HuH-7 (cell line): Measurements from ENCODE around the gene NFKBIB.
A peak's percentile ranks its signal among the peaks of the same experiment; 100 is the strongest.
"Not testable (repeated sequence)": the region's sequence is repeated elsewhere in the genome, so short reads cannot be mapped to it uniquely, and the experiment has no call there.

Experiments
- DNase-seq: peaks from one replicate; pipeline ENCODE4 v3.0.0; 2011; ENCODE audit warnings: low spot score

NFKBIB gene

GRCh38 chr19:38899447-38900201 lies at the start of gene NFKBIB, which contains the start of gene SIRT2:
TSS of gene NFKBIB (plus strand) at chr19:38899969. CDS start at chr19:38900033, 64 bp downstream.
TSS of gene SIRT2 (minus strand) at chr19:38899618. CDS start at chr19:38899521, 97 bp downstream.
- peak; percentile 99 for DNase-seq

DNA sequence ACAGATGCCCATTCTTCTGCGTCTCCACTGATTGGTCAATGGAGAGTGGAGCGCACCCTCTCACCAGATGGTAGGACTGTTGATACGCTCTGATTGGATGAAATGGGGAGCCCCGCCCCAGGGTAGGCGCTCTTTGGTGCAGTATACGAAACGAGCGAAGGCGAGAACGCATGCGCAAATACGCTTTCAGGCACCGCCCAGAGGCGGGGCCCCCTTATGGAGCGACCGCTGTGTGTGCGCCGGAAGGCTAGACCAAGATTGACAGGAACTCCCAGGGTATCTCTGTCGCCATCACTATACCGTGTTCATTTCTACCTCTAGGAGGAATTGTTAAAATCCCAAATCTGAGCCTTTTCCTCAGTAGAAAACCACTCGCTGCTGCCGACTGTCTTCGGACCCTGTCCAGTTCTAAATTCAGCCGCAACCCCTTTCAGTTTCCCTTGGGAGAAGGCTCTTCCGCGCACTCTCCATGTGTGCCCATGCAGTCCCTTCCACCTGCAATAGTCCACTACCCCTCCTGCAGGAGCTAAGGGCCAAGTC lies 49.3 kb upstream of the NFKBIB start:
- no peak for DNase-seq

DNA sequence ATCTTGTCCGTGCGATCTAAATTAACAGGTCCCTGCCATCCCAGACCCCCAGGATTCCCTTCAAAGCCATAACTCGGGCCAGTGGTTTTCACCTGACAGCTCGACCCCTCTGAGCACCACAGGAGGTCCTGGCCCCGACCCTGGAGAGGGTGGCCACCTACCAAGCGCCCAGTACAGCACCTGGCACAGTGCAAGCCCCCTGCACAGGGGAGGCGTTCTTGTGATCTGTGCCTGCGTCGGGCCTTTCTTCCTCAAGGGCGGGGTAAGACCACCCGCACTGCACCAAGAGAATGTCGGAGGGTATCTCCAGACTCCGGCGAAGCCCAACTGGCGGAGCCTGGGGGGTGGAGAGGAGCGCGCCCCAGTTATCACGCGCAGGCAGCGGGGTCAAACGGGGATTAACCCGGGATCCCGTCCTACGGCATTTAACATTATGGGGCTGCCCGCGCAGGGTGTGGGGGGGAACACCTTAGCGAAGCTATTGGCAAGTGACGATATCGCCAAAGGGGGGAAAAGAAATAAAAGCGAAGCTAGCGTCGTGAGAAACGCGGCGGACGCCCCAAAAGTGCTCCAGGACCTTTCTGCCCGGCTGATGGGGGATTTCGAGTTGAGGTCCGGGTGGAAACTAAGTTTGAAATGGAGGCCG lies 48.7 kb upstream of the NFKBIB start:
- no peak for DNase-seq

GRCh38 chr19:38851622-38852230 lies 48.0 kb upstream of the NFKBIB start:
- peak; percentile 89 for DNase-seq

DNA sequence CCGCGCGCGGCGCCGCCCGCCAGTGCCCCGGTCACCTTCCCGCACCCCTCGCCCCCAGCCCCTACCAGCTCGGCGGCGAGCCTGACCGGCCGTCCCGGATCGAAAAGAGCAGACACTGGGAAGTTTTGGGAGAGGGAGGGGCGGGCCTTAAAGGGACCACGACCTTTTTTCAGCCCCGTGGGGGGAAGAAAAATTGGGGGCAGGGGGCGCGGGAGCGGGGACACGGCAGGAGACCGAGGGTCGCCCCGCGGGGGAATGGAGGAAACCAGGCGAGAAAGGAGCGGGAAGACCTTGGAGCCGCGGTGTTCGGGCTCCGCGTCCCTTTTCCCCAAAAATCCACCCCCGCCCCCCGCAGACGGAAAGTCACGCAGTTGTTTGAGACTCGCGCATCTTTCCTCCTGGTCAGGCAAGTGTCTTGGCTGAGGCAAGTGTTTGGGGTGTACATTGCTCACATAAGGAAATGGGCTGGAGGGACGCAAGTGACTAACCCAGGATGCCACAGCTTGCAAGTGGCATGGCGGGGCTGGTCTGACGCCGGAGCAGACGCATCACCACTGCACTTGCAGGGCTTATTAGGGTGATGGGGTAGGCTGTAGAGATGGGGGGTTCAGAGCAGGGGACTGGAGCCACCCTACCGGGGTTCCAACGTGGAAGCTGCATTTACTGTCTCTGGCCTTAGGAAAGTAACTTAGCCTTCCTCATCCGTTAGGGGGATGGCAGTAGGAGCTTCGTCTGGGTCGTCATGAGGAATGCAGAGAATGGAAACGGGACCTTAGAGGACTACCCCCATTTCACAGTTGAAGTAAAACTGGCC lies 47.3 kb upstream of the NFKBIB start:
- peak; percentile 67 for DNase-seq

- no peak for DNase-seq
These were observed 46.6 kb upstream of the NFKBIB start for GRCh38 chr19:38853214-38853613.

DNA sequence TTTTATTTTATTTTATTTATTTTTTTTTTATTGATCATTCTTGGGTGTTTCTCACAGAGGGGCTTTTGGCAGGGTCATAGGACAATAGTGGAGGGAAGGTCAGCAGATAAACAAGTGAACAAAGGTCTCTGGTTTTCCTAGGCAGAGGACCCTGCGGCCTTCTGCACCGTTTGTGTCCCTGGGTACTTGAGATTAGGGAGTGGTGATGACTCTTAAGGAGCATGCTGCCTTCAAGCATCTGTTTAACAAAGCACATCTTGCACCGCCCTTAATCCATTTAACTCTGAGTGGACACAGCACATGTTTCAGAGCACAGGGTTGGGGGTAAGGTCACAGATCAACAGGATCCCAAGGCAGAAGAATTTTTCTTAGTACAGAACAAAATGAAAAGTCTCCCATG lies 44.8 kb upstream of the NFKBIB start:
- DNase-seq = not testable (repeated sequence)

- DNase-seq = not testable (repeated sequence)
These were observed 44.0 kb upstream of the NFKBIB start for GRCh38 chr19:38855751-38856150.

DNA sequence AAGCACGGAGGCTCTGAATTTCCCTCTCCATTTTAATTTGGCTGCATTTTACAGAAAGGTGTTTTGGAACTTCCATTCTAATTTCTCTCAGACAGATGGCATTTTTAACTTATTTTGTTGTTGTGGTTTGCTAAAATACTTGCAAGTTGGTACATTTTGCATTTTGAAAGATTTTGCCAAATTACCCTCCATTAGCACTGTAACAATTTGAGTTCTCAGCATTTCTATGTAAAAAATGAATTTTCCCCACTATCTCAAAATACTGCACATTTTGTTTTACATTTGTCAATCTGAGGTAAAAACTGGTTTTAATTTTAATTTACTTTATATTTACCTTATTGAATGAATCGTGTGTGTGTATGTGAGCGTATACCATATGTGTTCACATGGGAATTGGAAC lies 43.0 kb upstream of the NFKBIB start:
- no peak for DNase-seq

- not testable (repeated sequence) for DNase-seq
These were observed 40.1 kb upstream of the NFKBIB start for GRCh38 chr19:38859631-38860204.

DNA sequence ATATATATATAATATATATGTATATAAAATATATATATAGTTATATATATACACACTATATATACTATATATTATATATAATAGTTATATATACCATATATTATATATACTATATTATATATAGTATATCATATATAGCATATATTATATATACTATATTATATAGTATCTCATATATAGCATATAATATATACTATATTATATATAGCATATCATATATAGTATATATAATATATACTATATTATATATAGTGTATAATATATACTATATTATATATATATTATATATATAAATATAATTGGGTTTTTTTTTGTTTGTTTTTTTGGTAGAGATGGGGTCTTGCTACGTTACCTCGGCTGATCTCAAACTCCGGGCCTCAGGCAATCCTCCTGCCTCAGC lies 38.4 kb upstream of the NFKBIB start:
- DNase-seq = no peak

GRCh38 chr19:38862321-38863059 lies 37.3 kb upstream of the NFKBIB start:
- no peak for DNase-seq

DNA sequence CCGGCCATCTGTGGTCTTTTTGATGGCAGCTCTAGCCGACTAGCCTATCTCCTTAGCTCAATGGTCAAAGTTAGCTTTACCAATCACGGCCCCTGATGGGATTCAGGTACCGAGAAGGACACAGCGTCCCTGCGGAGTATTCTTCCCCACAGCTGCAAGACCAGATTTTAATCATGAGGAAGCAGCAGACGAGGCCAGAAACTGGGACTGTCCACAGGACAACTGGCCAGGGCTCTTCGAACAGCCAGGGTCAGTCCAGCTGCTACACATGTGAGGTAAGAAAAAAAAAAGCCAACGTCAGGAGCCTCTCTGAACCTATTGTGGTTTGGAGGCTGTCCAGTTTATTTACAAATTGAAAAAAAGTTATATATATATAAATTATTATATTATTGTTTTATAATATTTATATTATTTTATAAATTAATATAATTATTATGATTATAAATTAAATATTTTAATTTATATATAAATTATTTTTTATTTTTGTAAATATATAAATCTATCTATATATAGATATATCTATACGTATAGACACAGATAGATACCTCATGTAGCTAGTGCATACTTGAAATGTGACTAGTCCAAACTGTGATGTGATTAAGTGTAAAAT lies 32.5 kb upstream of the NFKBIB start:
- no peak for DNase-seq

DNA sequence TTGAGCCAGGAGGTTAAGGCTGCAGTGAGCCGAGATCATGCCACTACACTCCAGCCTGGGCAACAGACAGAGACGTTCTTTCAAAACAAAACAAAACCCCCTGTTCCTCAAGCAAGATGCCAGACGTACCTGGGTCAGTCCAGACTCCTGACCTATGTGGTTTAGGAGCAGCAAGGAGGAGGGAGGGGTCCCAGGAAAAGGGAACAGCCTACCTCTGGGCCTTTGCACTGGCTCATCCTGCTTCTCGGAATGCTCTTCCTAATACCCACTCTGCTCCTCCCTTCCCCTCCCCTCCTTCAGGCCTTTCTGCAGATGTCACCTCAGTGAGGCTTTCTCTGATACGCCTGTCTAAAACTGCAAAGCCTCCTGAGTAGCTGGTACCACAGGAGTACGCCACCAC lies 31.2 kb upstream of the NFKBIB start:
- no peak for DNase-seq

DNA sequence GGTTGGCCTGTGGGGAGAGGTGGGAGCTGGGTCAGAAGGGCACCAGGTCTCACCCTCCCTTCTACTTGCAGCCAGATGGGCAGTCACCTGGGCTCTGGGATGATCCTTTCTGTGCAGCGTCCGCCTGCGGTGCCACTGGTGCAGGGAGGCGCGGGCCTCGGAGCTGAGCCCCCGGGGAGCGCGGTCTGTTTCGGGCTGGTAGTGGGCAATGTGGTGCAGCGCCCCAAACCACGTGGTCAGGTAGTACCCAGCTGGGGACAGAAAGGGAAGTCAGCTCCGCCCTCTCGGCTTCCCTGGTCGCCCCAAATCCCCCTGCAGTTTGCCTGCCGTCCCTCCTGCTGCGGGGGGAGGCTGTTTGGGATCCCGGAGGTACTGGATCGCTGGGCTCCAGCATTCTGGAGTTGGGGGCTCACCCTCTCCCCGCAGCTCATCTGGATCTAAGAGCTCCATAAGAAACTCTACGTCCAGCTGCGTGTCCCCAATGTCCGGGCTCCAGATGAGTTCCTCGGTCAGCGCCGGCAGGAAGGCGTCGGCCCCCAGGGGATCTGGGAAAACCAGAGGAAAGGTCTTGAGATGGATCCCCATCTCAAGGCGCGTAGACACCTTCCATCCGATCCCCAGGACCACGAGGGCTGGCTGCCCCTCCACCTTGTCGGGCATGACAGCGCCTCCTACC lies 30.5 kb upstream of the NFKBIB start:
- DNase-seq = no peak

DNA sequence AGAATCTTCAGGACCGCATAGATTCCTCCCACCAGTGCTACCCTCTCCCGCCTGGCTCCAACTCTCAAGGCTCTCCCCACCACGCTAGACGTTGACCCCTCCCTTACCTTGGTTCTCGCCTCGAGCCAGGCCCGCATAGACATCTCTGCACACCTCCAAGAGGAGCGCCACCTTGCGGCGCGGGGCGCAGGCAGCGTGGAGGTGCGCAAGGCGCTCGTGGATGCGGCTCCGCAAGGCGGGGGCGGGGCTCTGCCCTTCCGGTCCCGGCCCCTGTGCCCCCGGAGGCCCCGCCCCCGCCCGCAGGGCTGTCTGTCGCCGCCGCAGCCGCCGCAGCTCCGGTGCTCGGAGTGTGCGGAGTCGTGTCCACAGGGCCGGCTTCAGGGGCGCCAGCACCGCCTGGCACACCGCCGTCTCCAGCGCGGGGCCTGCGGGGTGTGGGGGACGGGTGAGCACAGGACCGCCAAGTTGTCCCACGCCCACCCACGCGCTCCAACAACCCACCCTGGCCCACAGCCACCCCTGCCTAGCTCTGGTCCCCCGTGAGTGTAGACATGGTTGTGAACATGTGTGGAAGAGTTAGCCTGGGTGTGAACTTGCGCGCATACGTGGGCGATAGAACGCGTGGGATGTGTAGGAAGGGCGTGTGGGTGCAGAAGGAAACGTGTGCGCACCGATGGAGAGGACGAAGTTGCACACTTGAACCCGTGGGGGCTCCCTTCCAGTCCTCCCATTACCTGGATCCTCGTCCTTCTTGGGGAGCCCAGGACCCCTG lies 29.7 kb upstream of the NFKBIB start:
- peak; percentile 79 for DNase-seq

GRCh38 chr19:38870612-38871011 lies 29.2 kb upstream of the NFKBIB start:
- DNase-seq = no peak

GRCh38 chr19:38873400-38873799 lies 26.4 kb upstream of the NFKBIB start:
- not testable (repeated sequence) for DNase-seq
